HG02884 (cell line): ENCODE measurements around the gene OR8H3.
"Not testable (repeated sequence)": the region's sequence is repeated elsewhere in the genome, so short reads cannot be mapped to it uniquely, and the experiment has no call there.

Source experiments
- ATAC-seq: cut with Tn5 transposase; IDR thresholded peaks from one replicate; pipeline ENCODE4 v1.9.1; 2021; ENCODE audit warnings: mild to moderate bottlenecking, moderate library complexity; ENCODE audit not compliant: unreplicated experiment

OR8H3 gene, protein sequence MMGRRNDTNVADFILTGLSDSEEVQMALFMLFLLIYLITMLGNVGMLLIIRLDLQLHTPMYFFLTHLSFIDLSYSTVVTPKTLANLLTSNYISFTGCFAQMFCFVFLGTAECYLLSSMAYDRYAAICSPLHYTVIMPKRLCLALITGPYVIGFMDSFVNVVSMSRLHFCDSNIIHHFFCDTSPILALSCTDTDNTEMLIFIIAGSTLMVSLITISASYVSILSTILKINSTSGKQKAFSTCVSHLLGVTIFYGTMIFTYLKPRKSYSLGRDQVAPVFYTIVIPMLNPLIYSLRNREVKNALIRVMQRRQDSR

GRCh38 chr11:56122073-56122472, at the start of gene OR8H3:
Gene OR8H3, plus strand, starts transcription at chr11:56122373. Its CDS starts 0 bp downstream, at chr11:56122373.
- no peak for ATAC-seq

GRCh38 chr11:56089697-56090096, 32.5 kb upstream of the OR8H3 start:
- no peak for ATAC-seq

DNA sequence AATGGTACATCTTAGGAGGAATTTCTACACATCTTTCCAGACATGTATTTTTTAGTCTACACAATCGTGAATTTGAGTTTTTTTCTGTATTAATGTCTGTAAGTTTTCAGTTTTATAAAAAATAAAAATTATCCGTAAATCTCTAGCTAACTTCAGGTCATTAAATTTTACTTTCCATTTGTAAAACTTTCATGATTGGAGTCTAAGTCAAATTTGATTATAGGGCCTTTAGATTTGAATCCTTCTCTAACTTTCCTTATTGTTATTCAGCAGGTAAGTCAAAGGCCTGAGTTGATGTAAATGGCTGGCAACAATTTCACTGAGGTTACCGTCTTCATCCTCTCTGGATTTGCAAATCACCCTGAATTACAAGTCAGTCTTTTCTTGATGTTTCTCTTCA, 29.2 kb upstream of the OR8H3 start, which contains the start of gene OR8I2:
Gene OR8I2 (plus strand): TSS at position 301 of the 400 bp plus-strand sequence. CDS start 0 bp downstream, at position 301.
- no peak for ATAC-seq

- ATAC-seq: no peak
Measured at GRCh38 chr11:56103210-56103737, 18.9 kb upstream of the OR8H3 start, which contains the start of gene OR8H2. Gene OR8H2, plus strand, starts transcription at chr11:56103687. Its CDS starts 1,356 bp downstream, at chr11:56105043.

DNA sequence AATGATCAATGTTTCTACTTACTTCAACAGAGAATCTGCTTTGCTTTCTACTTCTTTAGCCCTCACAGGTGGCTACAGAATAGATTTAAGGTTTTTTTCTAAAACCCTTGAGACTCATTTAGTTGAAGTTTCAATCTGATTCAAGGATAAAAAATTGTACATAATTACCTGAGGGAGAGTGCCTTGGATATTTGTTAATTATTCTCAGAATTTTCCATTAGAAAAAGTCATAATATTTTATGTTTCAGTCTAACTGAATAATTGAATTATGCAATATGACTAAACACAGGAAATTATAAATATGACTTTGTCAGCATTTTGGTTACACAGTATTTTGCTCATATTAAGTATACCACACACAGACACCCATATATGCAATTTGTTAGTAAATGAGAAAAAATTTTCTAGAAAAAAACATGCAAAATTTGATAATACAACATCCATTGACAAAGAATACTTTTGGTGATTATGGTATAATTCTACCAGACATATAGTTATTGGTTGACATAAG, 18.0 kb downstream of the OR8H3 start, which contains the start of gene OR8J3:
Gene OR8J3 (minus strand): TSS at position 51 of the 511 bp plus-strand sequence. CDS start 2,483 bp downstream, outside the sequence.
- ATAC-seq: no peak

DNA sequence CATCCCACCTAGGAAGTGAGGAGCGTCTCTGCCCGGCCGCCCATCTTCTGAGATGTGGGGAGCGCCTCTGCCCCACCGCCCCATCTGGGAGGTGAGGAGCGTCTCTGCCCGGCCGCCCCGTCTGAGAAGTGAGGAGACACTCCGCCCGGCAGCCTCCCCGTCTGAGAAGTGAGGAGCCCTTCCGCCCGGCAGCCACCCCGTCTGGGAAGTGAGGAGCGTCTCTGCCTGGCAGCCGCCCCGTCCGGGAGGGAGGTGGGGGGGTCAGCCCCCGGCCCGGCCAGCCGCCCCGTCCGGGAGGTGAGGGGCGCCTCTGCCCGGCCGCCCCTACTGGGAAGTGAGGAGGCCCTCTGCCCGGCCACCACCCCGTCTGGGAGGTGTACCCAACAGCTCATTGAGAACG, 21.5 kb downstream of the OR8H3 start:
- ATAC-seq: not testable (repeated sequence)

- no peak for ATAC-seq
Measured at GRCh38 chr11:56151376-56151775, 29.2 kb downstream of the OR8H3 start.

DNA sequence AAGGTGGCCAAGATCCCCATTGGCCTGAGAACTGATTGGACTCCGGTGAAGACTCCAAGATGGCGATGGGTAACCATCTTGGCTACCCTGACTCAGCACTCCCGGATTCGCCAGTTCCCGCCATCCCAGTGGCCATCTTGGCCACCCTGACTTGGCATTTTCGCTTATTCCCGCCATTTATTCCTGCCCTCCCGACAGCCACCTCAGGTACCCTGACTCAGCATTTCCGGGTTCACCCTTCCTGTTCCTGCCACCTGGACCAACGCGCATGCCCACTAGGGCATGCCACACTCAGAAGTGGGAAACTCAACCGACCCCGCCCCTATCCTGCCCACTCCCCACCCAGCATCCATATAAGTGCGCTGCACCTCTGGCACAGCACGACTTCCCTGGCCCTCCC, 30.2 kb downstream of the OR8H3 start:
- no peak for ATAC-seq

- no peak for ATAC-seq
Measured at GRCh38 chr11:56160217-56160616, 38.0 kb downstream of the OR8H3 start, which contains the start of gene OR8K5. Gene OR8K5, minus strand, starts transcription at chr11:56160317. Its CDS starts 0 bp downstream, at chr11:56160317.

DNA sequence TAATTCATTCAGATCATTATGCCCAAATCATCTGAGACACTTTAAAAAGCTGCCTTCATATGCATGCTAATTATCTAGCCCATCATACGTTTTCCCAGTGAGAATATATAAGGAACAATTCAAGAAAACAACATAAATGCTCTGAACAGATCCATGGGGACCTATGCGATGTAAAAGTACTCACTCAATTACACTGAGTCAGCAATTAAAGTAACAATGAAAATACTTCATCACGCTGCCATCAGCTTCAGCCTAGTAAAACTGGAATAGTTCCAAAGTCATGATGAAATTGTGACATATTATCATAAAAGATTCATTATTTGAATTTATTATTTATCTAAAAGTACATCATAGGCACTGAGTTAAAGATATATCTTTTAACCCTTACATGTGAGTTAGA, 41.6 kb downstream of the OR8H3 start:
- ATAC-seq: no peak

GRCh38 chr11:56172256-56172830, 50.2 kb downstream of the OR8H3 start:
- ATAC-seq: no peak
